HUES48 (cell line): ENCODE data around the gene ACOT12.

Experiments
- H3K27ac ChIP-seq: one replicate; pipeline ENCODE4 v1.7.0; 2013; ENCODE audit warnings: low read depth, low read length, inconsistent platforms
- H3K27me3 ChIP-seq: 2 replicates; pipeline ENCODE4 v1.6.1; 2013; ENCODE audit warnings: mild to moderate bottlenecking, low read length; ENCODE audit not compliant: control insufficient read depth, insufficient read depth
- H3K36me3 ChIP-seq: 2 replicates; pipeline ENCODE4 v1.6.1; 2013; ENCODE audit warnings: low read length; ENCODE audit not compliant: control insufficient read depth, insufficient read depth
- H3K4me1 ChIP-seq: 2 replicates; pipeline ENCODE4 v1.6.1; 2013; ENCODE audit warnings: mild to moderate bottlenecking, low read length; ENCODE audit not compliant: control insufficient read depth, insufficient read depth
- H3K4me3 ChIP-seq: 2 replicates; pipeline ENCODE4 v1.5.1; 2013; ENCODE audit warnings: mild to moderate bottlenecking, low read depth, low read length
- H3K9ac ChIP-seq: 2 replicates; pipeline ENCODE4 v1.6.1; 2013; ENCODE audit warnings: mild to moderate bottlenecking, low read depth, low read length, moderate library complexity
- H3K9me3 ChIP-seq: 2 replicates; pipeline ENCODE4 v1.6.1; 2013; ENCODE audit warnings: low read length; ENCODE audit not compliant: control insufficient read depth, insufficient read depth

Gene ACOT12

GRCh38 chr5:81292130-81292529 is 101.8 kb downstream of the ACOT12 start:
- H3K9me3 ChIP-seq = peaks cover 16% of the 10 kb centered on the region
- no peaks in the 10 kb centered on the region for H3K4me1 ChIP-seq
- H3K36me3 ChIP-seq = no peaks in the 10 kb centered on the region
- no peak overlapping the region for H3K9ac ChIP-seq
- no peak overlapping the region for H3K4me3 ChIP-seq
- H3K27ac ChIP-seq = no peak overlapping the region
- no peaks in the 10 kb centered on the region for H3K27me3 ChIP-seq

- Histone ChIP-seq H3K9me3 (peaks cover 16% of the 10 kb centered on the region), H3K27me3 (no peaks in the 10 kb centered on the region), H3K36me3 (no peaks in the 10 kb centered on the region), H3K4me3 (no peak overlapping the region), H3K4me1 (no peaks in the 10 kb centered on the region), H3K27ac (no peak overlapping the region), H3K9ac (no peak overlapping the region)
Observed at GRCh38 chr5:81290146-81290545, 103.8 kb downstream of the ACOT12 start.

- no peak overlapping the region for H3K4me3 ChIP-seq
- peaks cover 9% of the 10 kb centered on the region for H3K9me3 ChIP-seq
- no peaks in the 10 kb centered on the region for H3K4me1 ChIP-seq
- H3K9ac ChIP-seq = no peak overlapping the region
- no peaks in the 10 kb centered on the region for H3K36me3 ChIP-seq
- H3K27ac ChIP-seq = no peak overlapping the region
- H3K27me3 ChIP-seq = no peaks in the 10 kb centered on the region
Observed at GRCh38 chr5:81288021-81288433, 105.9 kb downstream of the ACOT12 start.

GRCh38 chr5:81286059-81286617 is 107.8 kb downstream of the ACOT12 start:
- Histone ChIP-seq H3K9me3 (no peaks in the 10 kb centered on the region), H3K36me3 (no peaks in the 10 kb centered on the region), H3K4me1 (no peaks in the 10 kb centered on the region), H3K27me3 (no peaks in the 10 kb centered on the region), H3K4me3 (no peak overlapping the region), H3K9ac (no peak overlapping the region), H3K27ac (no peak overlapping the region)

GRCh38 chr5:81283976-81284375 is 110.0 kb downstream of the ACOT12 start:
- H3K9ac ChIP-seq = no peak overlapping the region
- H3K9me3 ChIP-seq = no peaks in the 10 kb centered on the region
- no peak overlapping the region for H3K4me3 ChIP-seq
- no peaks in the 10 kb centered on the region for H3K4me1 ChIP-seq
- no peaks in the 10 kb centered on the region for H3K36me3 ChIP-seq
- H3K27me3 ChIP-seq = no peaks in the 10 kb centered on the region
- H3K27ac ChIP-seq = no peak overlapping the region
